GM12875 (cell line): ENCODE measurements around the gene POP7.

Source experiments
- H3K4me3 ChIP-seq: one replicate; pipeline ENCODE4 v1.5.1; 2011; ENCODE audit warnings: low read depth, low read length, control low read depth
- CTCF ChIP-seq: IDR thresholded peaks from 2 replicates; pipeline ENCODE4 v1.5.1; 2011; ENCODE audit warnings: low read depth, mild to moderate bottlenecking, control low read depth, inconsistent platforms, low read length, moderate library complexity, borderline replicate concordance; ENCODE audit not compliant: insufficient read depth

POP7 gene

GRCh38 chr7:100689230-100690135, 16.4 kb upstream of the POP7 start:
- TF ChIP-seq CTCF: no peak
- H3K4me3 ChIP-seq: no peak overlapping the region

DNA sequence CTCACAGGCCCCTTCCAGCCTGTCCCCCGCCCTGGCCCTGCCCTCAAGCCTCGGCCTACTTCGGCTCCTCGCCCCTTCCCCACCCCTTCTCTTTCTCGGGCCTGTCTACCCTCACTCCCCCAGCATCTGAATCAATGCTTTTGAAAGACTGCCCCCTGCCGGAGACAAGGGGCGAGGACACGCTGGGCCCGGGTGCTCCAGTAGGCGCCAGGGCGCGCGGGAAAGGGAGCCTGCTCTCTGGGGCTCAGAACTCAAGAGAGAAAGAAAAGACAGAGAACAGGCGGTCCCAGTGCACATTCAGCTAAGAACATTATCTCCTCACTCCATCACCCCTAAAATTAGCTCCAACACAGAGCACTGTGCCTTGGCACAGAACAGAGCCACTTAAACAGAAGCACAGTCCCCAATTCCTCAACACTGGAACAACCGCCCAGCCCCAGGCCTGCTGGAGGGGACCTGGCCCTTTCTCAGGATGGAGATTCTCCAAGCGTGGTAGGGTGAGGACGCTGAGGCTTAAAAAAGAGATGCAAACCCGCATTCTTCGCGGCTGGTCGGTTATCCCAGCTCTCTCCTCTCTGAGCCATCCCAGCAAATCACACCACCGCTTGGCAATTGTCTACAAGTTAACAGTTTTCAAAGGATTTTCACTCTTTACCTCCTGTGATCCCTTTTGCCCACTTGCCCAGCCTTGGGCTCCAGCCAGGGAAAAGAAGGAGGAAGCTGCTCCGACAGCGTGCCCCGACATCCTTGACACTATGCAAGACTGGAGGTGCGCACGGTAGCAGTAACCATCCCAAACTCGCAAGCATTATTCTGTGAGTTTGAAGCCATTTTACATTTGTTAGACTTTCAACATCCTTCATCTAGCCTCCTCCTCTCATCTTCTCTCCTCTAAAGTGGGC, 14.0 kb upstream of the POP7 start:
- peak overlapping the region; percentile 13 for H3K4me3 ChIP-seq
- TF ChIP-seq CTCF: peak; percentile 87

DNA sequence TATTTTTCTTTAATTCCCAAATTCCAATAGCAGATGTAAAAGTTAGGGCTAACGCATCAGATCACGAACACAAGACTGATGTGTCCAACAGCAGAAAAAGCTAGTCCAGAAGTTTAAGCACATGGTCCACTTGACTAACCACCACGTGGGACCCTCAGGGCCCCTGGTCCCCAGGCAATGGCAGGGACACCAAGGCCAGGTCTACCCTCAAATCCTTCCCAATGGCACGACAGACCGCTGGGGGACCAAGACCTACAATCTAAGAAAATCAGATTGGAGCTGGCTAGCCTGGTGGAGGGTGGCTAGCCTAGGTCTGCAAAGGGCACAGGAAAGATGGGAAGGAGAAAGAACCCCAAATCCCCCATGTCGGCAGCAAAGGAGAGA, 13.4 kb upstream of the POP7 start:
- H3K4me3 ChIP-seq: peak overlapping the region; percentile 91
- TF ChIP-seq CTCF: no peak

DNA sequence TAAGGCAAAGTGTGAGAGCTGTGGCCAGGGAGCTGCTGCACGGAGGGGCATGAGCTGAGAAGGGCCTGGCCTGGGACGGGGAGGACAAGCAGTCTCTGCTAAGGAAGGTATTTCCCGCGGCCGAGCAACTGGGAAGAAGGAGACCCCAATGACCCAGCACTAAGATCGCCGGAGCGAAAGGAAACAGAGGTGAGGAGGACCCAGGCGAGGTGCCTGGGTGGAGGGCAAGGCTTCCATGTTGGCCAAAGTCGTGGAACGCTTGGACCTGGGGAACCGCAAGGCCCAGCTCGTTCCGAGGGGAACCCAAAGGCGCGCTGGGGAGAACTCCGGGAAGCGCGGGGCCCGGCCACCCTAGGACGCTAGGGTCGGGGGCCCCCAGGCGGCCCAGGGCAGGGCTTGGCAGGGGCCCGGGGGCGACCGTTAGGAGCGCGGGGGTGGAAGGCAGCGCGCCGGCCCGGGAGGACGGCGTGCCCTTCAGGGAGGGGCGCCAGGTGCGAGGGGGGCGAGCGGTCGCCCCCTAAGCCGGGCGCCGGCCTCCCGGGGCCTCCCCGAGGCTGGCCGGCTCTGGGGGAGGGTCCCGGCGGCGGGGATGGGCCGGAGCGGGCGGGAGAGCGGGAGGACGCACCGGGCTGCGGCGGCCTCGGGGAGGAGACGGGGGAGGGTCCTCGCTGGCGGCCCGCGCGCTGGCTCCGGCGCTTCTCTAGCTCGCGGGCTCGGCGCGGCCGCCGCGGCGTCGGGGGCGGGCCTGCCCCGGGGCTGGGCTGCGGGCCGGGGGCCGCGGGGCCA, 12.4 kb upstream of the POP7 start:
- no peak for TF ChIP-seq CTCF
- peak overlapping the region; percentile 91 for H3K4me3 ChIP-seq

- no peak for TF ChIP-seq CTCF
- H3K4me3 ChIP-seq: peak within 1 kb of the TSS; percentile 91
Measured at GRCh38 chr7:100694098-100694745, 11.7 kb upstream of the POP7 start, which contains the start of gene GIGYF1. TSS of gene GIGYF1 (minus strand) at chr7:100694250. CDS start at chr7:100688238, 6,012 bp downstream.

DNA sequence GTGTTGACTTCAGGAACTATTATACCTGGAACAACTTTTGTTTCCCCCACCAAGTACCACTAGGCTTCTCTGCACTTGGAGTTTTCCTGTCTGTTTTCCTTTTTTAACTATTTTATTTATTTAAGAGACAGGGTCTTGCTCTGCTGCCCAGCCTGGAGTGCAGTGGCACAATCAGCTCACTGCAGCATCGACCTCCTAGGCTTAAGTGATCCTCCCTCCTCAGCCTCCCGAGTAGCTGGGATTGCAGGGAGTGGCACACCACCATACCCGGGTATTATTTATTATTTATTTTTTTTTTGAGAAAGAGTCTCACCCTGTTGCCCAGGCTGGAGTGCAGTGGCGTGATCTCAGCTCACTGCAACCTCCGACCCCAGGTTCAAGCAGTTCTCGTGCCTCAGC, 9.8 kb upstream of the POP7 start:
- no peak for TF ChIP-seq CTCF
- no peak overlapping the region for H3K4me3 ChIP-seq
